ENCODE results near the gene PRSS2. TPM values are rescaled to one million over a fixed set of nuclear protein-coding genes. Genes with fewer than 3 reads are reported as not detected.
"Not testable (repeated sequence)": the region's sequence is repeated elsewhere in the genome, so short reads cannot be mapped to it uniquely, and the experiment has no call there.

The PRSS2 gene
- total RNA-seq, 4 donors from 2014 or later: not detected

DNA sequence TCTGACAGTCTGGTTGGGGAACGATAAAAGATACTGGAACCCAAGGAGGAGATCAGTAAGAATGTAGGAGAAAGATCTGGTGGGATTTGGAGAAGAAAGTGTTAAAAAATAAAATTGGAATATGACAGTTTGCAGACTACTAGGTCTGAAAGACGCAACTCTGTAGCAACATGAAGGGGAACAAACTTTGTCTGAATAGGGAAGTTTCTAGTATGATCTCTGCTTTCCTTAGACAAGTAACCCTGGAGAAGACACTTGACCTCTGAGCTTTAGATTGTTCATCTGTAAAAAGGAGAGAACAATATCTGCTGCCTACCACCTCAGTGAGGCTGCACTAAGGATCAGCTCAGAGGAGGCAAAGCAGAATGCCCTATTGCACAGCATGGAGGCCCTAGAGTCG, 24.5 kb upstream of the PRSS2 start:
- ATAC-seq: peak; percentile 10
- 65 to 73% methylated on average over 2 to 3 of the region's 3 CpGs for WGBS, 2 donors (ENCODE audit: low coverage in 1 of 2)
- no peak overlapping the region for H3K27ac ChIP-seq
- no peak for TF ChIP-seq EP300 (IDR thresholded peaks at IDR 0.05)
- no peak for TF ChIP-seq CTCF (IDR thresholded peaks at IDR 0.05)
- TF ChIP-seq POLR2A (IDR thresholded peaks at IDR 0.05): no peak
- no peak for TF ChIP-seq POLR2AphosphoS5 (IDR thresholded peaks at IDR 0.05)
- no peaks in the 10 kb centered on the region for H3K9me3 ChIP-seq
- no peaks in the 10 kb centered on the region for H3K36me3 ChIP-seq
- H3K27me3 ChIP-seq: peaks cover 3% of the 10 kb centered on the region
- H3K4me1 ChIP-seq: no peaks in the 10 kb centered on the region
- no peak overlapping the region for H3K4me3 ChIP-seq

DNA sequence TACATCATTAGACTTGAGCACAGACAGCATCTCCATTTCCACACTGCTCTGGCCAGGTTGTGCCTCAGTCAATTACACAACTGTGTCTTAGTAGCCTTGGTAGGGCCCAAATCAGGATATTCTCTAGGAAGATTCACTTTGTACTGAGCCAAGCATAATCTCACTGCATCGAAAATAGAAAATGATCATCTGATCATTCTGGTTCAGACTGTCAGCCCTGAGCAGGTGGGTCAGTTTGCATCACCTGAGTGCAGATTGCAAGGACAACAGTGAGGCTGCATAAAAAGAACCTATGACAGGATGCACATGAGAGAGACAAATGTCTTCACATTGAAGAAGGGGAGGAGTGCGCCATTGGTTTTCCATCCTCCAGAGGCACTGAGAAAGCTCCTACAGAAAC, 22.4 kb upstream of the PRSS2 start:
- H3K4me1 ChIP-seq, H3K36me3 ChIP-seq, H3K4me3 ChIP-seq, H3K27ac ChIP-seq, H3K27me3 ChIP-seq, H3K9me3 ChIP-seq, ATAC-seq: not testable (repeated sequence)
- 100% methylated on average over 2 of the region's 2 CpGs for WGBS, 2 donors (ENCODE audit: low coverage in 1 of 2)

GRCh38 chr7:142749218-142749993, 21.4 kb upstream of the PRSS2 start, which contains the start of gene PRSS1:
Gene PRSS1 (plus strand): TSS chr7:142749472. CDS start chr7:142749485, 13 bp downstream.
- H3K9me3 ChIP-seq: no peaks in the 10 kb centered on the region
- no peaks in the 10 kb centered on the region for H3K4me1 ChIP-seq
- WGBS, 2 donors (ENCODE audit: low coverage in 1 of 2): 64 to 65% methylated on average over 7 to 8 of the region's 11 CpGs
- H3K27me3 ChIP-seq: peaks cover 3% of the 10 kb centered on the region
- no peak for ATAC-seq
- TF ChIP-seq POLR2A (IDR thresholded peaks at IDR 0.05): no peak
- no peak for TF ChIP-seq CTCF (IDR thresholded peaks at IDR 0.05)
- TF ChIP-seq POLR2AphosphoS5 (IDR thresholded peaks at IDR 0.05): no peak
- TF ChIP-seq EP300 (IDR thresholded peaks at IDR 0.05): no peak
- H3K36me3 ChIP-seq: no peaks in the 10 kb centered on the region
- H3K4me3 ChIP-seq: no peak within 1 kb of the TSS
- no peak within 1 kb of the TSS for H3K27ac ChIP-seq

GRCh38 chr7:142750321-142750938, 20.3 kb upstream of the PRSS2 start:
- TF ChIP-seq CTCF (IDR thresholded peaks at IDR 0.05) (no peak), POLR2A (IDR thresholded peaks at IDR 0.05) (no peak), POLR2AphosphoS5 (IDR thresholded peaks at IDR 0.05) (no peak), EP300 (IDR thresholded peaks at IDR 0.05) (no peak)
- no peaks in the 10 kb centered on the region for H3K4me1 ChIP-seq
- WGBS, 2 donors (ENCODE audit: low coverage in 1 of 2): 74% methylated on average over 5 of the region's 9 CpGs; no CpG with 5 or more reads in 1 of the 2 donors

GRCh38 chr7:142751526-142752175, 19.1 kb upstream of the PRSS2 start:
- not testable (repeated sequence) for ATAC-seq, H3K4me1 ChIP-seq, H3K36me3 ChIP-seq, H3K4me3 ChIP-seq, H3K9me3 ChIP-seq, H3K27me3 ChIP-seq, H3K27ac ChIP-seq
- WGBS, 2 donors (ENCODE audit: low coverage in 1 of 2): 83 to 85% methylated on average over 1 to 6 of the region's 14 CpGs

More at GRCh38 chr7:142750321-142750938, 20.3 kb upstream of the PRSS2 start:
- no peak for ATAC-seq
- H3K9me3 ChIP-seq: no peaks in the 10 kb centered on the region
- H3K36me3 ChIP-seq: no peaks in the 10 kb centered on the region
- no peak overlapping the region for H3K4me3 ChIP-seq
- H3K27ac ChIP-seq: no peak overlapping the region
- no peaks in the 10 kb centered on the region for H3K27me3 ChIP-seq

Measured in gastroesophageal sphincter (tissue), 4 donors.